Activated naive CD8-positive, alpha-beta T cell treated with anti-CD3 and anti-CD28 coated beads for 36 hours (primary cell): Measurements from ENCODE around the gene LIX1. TPM values are rescaled to one million over a fixed set of nuclear protein-coding genes. Genes with fewer than 3 reads are reported as not detected.

ENCODE experiments used
- DNase-seq: peaks from one replicate; pipeline ENCODE4 v3.0.0; 2021
- H3K27ac Mint-ChIP-seq: one replicate; pipeline ENCODE4 v1.8.0; 2022; ENCODE audit warnings: mild to moderate bottlenecking, moderate library complexity, mixed read lengths
- H3K27me3 Mint-ChIP-seq: one replicate; pipeline ENCODE4 v1.8.0; 2022; ENCODE audit warnings: mild to moderate bottlenecking, mixed read lengths
- H3K36me3 Mint-ChIP-seq: one replicate; pipeline ENCODE4 v1.8.0; 2021; ENCODE audit warnings: mild to moderate bottlenecking, mixed read lengths
- H3K4me1 Mint-ChIP-seq: one replicate; pipeline ENCODE4 v1.8.0; 2021; ENCODE audit warnings: mixed read lengths
- H3K4me3 Mint-ChIP-seq: one replicate; pipeline ENCODE4 v1.8.0; 2022; ENCODE audit warnings: mild to moderate bottlenecking, moderate library complexity, mixed read lengths
- H3K9me3 Mint-ChIP-seq: one replicate; pipeline ENCODE4 v1.8.0; 2022; ENCODE audit warnings: mixed read lengths
- total RNA-seq, 2 experiments: library from RNA; stranded (reverse); gene quantifications; one replicate each; pipeline ENCODE4 v1.2.3, GENCODE V29; 2021

Gene LIX1
- total RNA-seq, 2 experiments from 2014 or later: not detected

GRCh38 chr5:97078958-97079743 is 63.3 kb downstream of the LIX1 start:
- DNase-seq: no peak
- Mint-ChIP-seq H3K9me3 (no peaks in the 10 kb centered on the region), H3K27ac (no peak overlapping the region), H3K27me3 (peaks cover 3% of the 10 kb centered on the region), H3K36me3 (no peaks in the 10 kb centered on the region), H3K4me1 (peaks cover 13% of the 10 kb centered on the region), H3K4me3 (no peak overlapping the region)

- peaks cover 3% of the 10 kb centered on the region for H3K27me3 Mint-ChIP-seq
- H3K36me3 Mint-ChIP-seq: no peaks in the 10 kb centered on the region
- H3K4me3 Mint-ChIP-seq: no peak overlapping the region
- DNase-seq: no peak
- no peak overlapping the region for H3K27ac Mint-ChIP-seq
- H3K4me1 Mint-ChIP-seq: peaks cover 12% of the 10 kb centered on the region
- H3K9me3 Mint-ChIP-seq: no peaks in the 10 kb centered on the region
These were observed 65.2 kb downstream of the LIX1 start for GRCh38 chr5:97077246-97077645.

- Mint-ChIP-seq H3K27ac (no peak overlapping the region), H3K9me3 (no peaks in the 10 kb centered on the region), H3K36me3 (no peaks in the 10 kb centered on the region), H3K4me3 (no peak overlapping the region), H3K27me3 (peaks cover 3% of the 10 kb centered on the region), H3K4me1 (peaks cover 6% of the 10 kb centered on the region)
- DNase-seq: no peak
These were observed 66.3 kb downstream of the LIX1 start for GRCh38 chr5:97076098-97076497.

- H3K4me1 Mint-ChIP-seq: peaks cover 6% of the 10 kb centered on the region
- H3K4me3 Mint-ChIP-seq: no peak overlapping the region
- DNase-seq: no peak
- H3K27ac Mint-ChIP-seq: no peak overlapping the region
- H3K9me3 Mint-ChIP-seq: no peaks in the 10 kb centered on the region
- H3K36me3 Mint-ChIP-seq: no peaks in the 10 kb centered on the region
- peaks cover 3% of the 10 kb centered on the region for H3K27me3 Mint-ChIP-seq
These were observed 66.8 kb downstream of the LIX1 start for GRCh38 chr5:97075649-97076048.

GRCh38 chr5:97074859-97075489 is 67.4 kb downstream of the LIX1 start:
- Mint-ChIP-seq H3K9me3 (no peaks in the 10 kb centered on the region), H3K4me1 (peaks cover 6% of the 10 kb centered on the region), H3K4me3 (no peak overlapping the region), H3K27ac (no peak overlapping the region), H3K36me3 (no peaks in the 10 kb centered on the region), H3K27me3 (peaks cover 3% of the 10 kb centered on the region)
- no peak for DNase-seq

GRCh38 chr5:97073420-97073819 is 69.0 kb downstream of the LIX1 start:
- peaks cover 2% of the 10 kb centered on the region for H3K4me1 Mint-ChIP-seq
- no peak overlapping the region for H3K4me3 Mint-ChIP-seq
- no peak overlapping the region for H3K27ac Mint-ChIP-seq
- no peaks in the 10 kb centered on the region for H3K27me3 Mint-ChIP-seq
- no peaks in the 10 kb centered on the region for H3K36me3 Mint-ChIP-seq
- no peaks in the 10 kb centered on the region for H3K9me3 Mint-ChIP-seq
- DNase-seq: no peak

- H3K4me1 Mint-ChIP-seq: peaks cover 3% of the 10 kb centered on the region
- no peaks in the 10 kb centered on the region for H3K9me3 Mint-ChIP-seq
- H3K36me3 Mint-ChIP-seq: no peaks in the 10 kb centered on the region
- no peaks in the 10 kb centered on the region for H3K27me3 Mint-ChIP-seq
- H3K4me3 Mint-ChIP-seq: no peak overlapping the region
- no peak for DNase-seq
- no peak overlapping the region for H3K27ac Mint-ChIP-seq
These were observed 69.7 kb downstream of the LIX1 start for GRCh38 chr5:97072696-97073095.

GRCh38 chr5:97071993-97072392 is 70.4 kb downstream of the LIX1 start:
- H3K27ac Mint-ChIP-seq: no peak overlapping the region
- DNase-seq: no peak
- peaks cover 3% of the 10 kb centered on the region for H3K4me1 Mint-ChIP-seq
- no peaks in the 10 kb centered on the region for H3K9me3 Mint-ChIP-seq
- H3K4me3 Mint-ChIP-seq: no peak overlapping the region
- H3K36me3 Mint-ChIP-seq: no peaks in the 10 kb centered on the region
- no peaks in the 10 kb centered on the region for H3K27me3 Mint-ChIP-seq

GRCh38 chr5:97071101-97071500 is 71.3 kb downstream of the LIX1 start:
- peaks cover 3% of the 10 kb centered on the region for H3K4me1 Mint-ChIP-seq
- H3K36me3 Mint-ChIP-seq: no peaks in the 10 kb centered on the region

GRCh38 chr5:97070234-97070633 is 72.2 kb downstream of the LIX1 start:
- Mint-ChIP-seq H3K27me3 (no peaks in the 10 kb centered on the region), H3K4me1 (peaks cover 4% of the 10 kb centered on the region), H3K4me3 (no peak overlapping the region), H3K9me3 (no peaks in the 10 kb centered on the region), H3K27ac (no peak overlapping the region), H3K36me3 (no peaks in the 10 kb centered on the region)
- DNase-seq: no peak

More at GRCh38 chr5:97071101-97071500, 71.3 kb downstream of the LIX1 start:
- no peaks in the 10 kb centered on the region for H3K27me3 Mint-ChIP-seq
- no peak for DNase-seq
- no peaks in the 10 kb centered on the region for H3K9me3 Mint-ChIP-seq
- H3K27ac Mint-ChIP-seq: no peak overlapping the region
- no peak overlapping the region for H3K4me3 Mint-ChIP-seq

GRCh38 chr5:97067296-97067850 is 75.0 kb downstream of the LIX1 start:
- Mint-ChIP-seq H3K27ac (no peak overlapping the region), H3K4me1 (peaks cover 5% of the 10 kb centered on the region), H3K4me3 (no peak overlapping the region), H3K36me3 (no peaks in the 10 kb centered on the region), H3K9me3 (no peaks in the 10 kb centered on the region), H3K27me3 (no peaks in the 10 kb centered on the region)
- DNase-seq: no peak

GRCh38 chr5:97065475-97065874 is 76.9 kb downstream of the LIX1 start:
- no peaks in the 10 kb centered on the region for H3K9me3 Mint-ChIP-seq
- H3K27ac Mint-ChIP-seq: no peak overlapping the region
- H3K27me3 Mint-ChIP-seq: no peaks in the 10 kb centered on the region

GRCh38 chr5:97063251-97063650 is 79.2 kb downstream of the LIX1 start:
- Mint-ChIP-seq H3K27ac (no peak overlapping the region), H3K4me3 (no peak overlapping the region)

More at GRCh38 chr5:97065475-97065874, 76.9 kb downstream of the LIX1 start:
- no peak for DNase-seq
- Mint-ChIP-seq H3K4me3 (no peak overlapping the region), H3K36me3 (no peaks in the 10 kb centered on the region), H3K4me1 (peaks cover 5% of the 10 kb centered on the region)

GRCh38 chr5:97062046-97062445 is 80.4 kb downstream of the LIX1 start:
- Mint-ChIP-seq H3K4me3 (no peak overlapping the region), H3K27me3 (no peaks in the 10 kb centered on the region), H3K4me1 (peaks cover 2% of the 10 kb centered on the region), H3K36me3 (no peaks in the 10 kb centered on the region), H3K27ac (no peak overlapping the region), H3K9me3 (peaks cover 5% of the 10 kb centered on the region)
- DNase-seq: no peak

More at GRCh38 chr5:97063251-97063650, 79.2 kb downstream of the LIX1 start:
- no peak for DNase-seq
- peaks cover 2% of the 10 kb centered on the region for H3K4me1 Mint-ChIP-seq
- H3K9me3 Mint-ChIP-seq: peaks cover 4% of the 10 kb centered on the region
- no peaks in the 10 kb centered on the region for H3K36me3 Mint-ChIP-seq
- no peaks in the 10 kb centered on the region for H3K27me3 Mint-ChIP-seq

- Mint-ChIP-seq H3K36me3 (no peaks in the 10 kb centered on the region), H3K9me3 (peaks cover 5% of the 10 kb centered on the region), H3K4me3 (no peak overlapping the region), H3K27ac (no peak overlapping the region), H3K4me1 (no peaks in the 10 kb centered on the region), H3K27me3 (peaks cover 4% of the 10 kb centered on the region)
- DNase-seq: no peak
These were observed 86.1 kb downstream of the LIX1 start for GRCh38 chr5:97056263-97056662.
